Mucosa of gallbladder (tissue), 1 donor: ENCODE results near the gene SMG6. TPM values are rescaled to one million over a fixed set of nuclear protein-coding genes. Genes with fewer than 3 reads are reported as not detected.

Experiments used
- total RNA-seq: library from RNA; stranded (reverse); gene quantifications from one replicate; pipeline ENCODE4 v1.2.1, GENCODE V29; 2021
- donor health status: DM: no; HTN: no; CAD: no.

SMG6 gene
- total RNA-seq, 1 donor from 2014 or later = 36.9 TPM

Other genes starting within 250 kb of the SMG6 start
- 20.8 TPM for gene HIC1, start 248.7 kb downstream of the SMG6 start, total RNA-seq
- 9.8 TPM for gene SRR, start 165 bp upstream of the SMG6 start, total RNA-seq
- 18.8 TPM for gene TSR1, start 32.7 kb upstream of the SMG6 start, total RNA-seq
- 69.8 TPM for gene SGSM2, start 33.7 kb upstream of the SMG6 start, total RNA-seq
- gene MNT, start 97.3 kb upstream of the SMG6 start, total RNA-seq = 44.0 TPM
- 26.1 TPM for gene METTL16, start 208.1 kb upstream of the SMG6 start, total RNA-seq